Measurements from ENCODE around the gene TMEM198. TPM values are rescaled to one million over a fixed set of nuclear protein-coding genes. Genes with fewer than 3 reads are reported as not detected.
A peak's percentile ranks its signal among the peaks of the same experiment; 100 is the strongest.

Gene TMEM198
- total and polyA plus RNA-seq, 9 of the 15 experiments (the other 6 are each of a cell fraction or from before 2014, with no cell fraction given), result 0.03 to 3.8 (median 1.0) TPM

DNA sequence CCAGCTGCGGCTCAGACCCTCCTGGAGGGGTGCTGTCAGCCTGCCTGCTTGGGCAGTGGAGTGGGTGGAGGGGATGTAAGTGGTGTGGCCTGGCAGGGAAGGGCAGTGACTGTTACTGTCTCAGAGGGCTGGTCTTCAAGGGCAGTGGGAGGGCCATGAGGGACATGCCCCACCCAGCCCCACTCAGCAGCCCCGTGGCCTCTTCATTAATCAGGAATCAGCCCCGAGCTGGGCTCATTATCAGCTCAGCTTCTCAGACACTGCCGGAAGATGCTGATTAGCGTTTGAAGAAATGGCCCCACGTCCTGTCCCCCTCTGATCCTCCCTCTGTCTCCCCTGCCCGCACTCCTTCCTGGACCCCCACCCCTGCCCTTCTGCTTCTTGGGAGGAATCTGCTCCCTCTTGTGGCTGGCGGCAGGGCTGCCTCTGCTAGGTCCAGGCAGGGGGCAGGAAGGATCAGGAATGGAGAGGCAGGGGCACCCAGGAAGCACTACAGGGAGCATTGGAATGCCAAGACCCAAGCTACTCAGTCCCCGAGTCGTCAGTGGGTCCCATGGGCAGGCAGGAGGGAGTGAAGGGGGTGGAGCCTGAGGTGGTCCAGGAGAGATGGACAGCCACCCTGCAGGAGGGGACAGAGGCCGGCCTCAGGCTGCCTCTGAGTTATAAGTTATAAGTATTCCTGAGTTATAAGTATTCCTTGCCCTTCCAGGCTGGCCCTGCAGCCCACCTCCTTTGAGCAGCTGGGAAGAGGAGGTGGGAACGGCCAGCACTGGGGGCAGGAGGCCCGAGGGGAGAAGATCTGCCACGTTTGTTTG, 22.6 kb upstream of the TMEM198 start (continued):
- peak; percentile 42 for TF ChIP-seq NEUROD1 (IDR thresholded peaks at IDR 0.05; ENCODE audit: borderline replicate concordance, low read depth, low read length, partially characterized antibody)
- no peak for TF ChIP-seq ZFX (CRISPR knock-in tag; IDR thresholded peaks at IDR 0.05)
- TF ChIP-seq SRSF7 (optimal IDR thresholded peaks at IDR 0.05; ENCODE audit: low read depth, low read length), result no peak
- TF ChIP-seq ZNF318 (IDR thresholded peaks at IDR 0.05; ENCODE audit: borderline replicate concordance in 1 of 2, low read depth in 1 of 2), result no peak
- TF ChIP-seq ZNF707 (CRISPR knock-in tag; conservative IDR thresholded peaks at IDR 0.05), result no peak
- no peak for TF ChIP-seq PURB (CRISPR knock-in tag; IDR thresholded peaks at IDR 0.05; ENCODE audit: low read depth)
- TF ChIP-seq, protein P1, sequence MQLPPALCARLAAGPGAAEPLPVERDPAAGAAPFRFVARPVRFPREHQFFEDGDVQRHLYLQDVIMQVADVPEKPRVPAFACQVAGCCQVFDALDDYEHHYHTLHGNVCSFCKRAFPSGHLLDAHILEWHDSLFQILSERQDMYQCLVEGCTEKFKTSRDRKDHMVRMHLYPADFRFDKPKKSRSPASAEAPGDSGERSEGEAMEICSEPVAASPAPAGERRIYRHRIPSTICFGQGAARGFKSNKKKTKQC (CRISPR knock-in tag; IDR thresholded peaks at IDR 0.05), result no peak
- no peak for TF ChIP-seq IRF2 (CRISPR knock-in tag; IDR thresholded peaks at IDR 0.05)
- TF ChIP-seq PBX2 (CRISPR knock-in tag; IDR thresholded peaks at IDR 0.05; ENCODE audit: low read depth), result no peak
- TF ChIP-seq PBX2 (tag; conservative IDR thresholded peaks at IDR 0.05; ENCODE audit: low read depth), result peak; percentile 51
- TF ChIP-seq E2F1 (CRISPR knock-in tag; IDR thresholded peaks at IDR 0.05), result no peak

Measured in K562 (cell line).